ENCODE results near the gene KIF4A.

The KIF4A gene

DNA sequence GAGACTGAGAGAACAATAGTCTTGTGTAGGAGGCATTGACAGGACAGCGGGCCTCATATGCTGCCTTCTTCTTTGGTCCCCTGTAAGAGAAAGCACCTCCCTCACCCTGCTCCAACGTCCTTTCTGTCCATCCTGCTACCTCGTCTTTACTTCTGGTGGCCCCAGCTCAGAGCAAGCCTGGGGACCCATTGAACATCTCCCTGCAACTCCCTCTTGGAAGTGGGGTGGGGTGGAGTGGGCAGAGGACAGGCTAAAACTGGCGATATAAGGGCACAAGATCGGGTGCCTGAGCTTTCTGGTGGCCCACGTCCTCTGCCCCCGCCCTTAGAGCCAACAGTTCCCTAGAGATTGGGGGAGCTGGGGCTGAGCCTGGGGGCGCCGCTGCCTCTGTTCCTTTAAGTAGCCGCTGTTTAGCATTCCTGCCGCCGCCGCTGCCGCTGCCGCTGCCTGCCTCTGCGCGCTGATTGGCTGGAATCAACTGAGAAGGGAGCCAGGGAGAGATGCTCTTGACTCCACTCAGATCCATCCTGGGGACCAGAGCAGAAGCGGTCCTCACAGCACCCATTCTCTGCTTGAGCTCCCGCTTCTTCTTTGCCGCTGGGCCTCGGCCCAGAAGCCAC lies 154.5 kb downstream of the KIF4A start, which contains the start of gene DLG3:
Gene DLG3, plus strand, starts transcription at position 510 of the 620 bp plus-strand sequence. CDS start 367 bp downstream, outside the sequence.
- Histone ChIP-seq H2AFZ (ENCODE audit: low read length) (no peak within 1 kb of the TSS), H3F3A (ENCODE audit: insufficient read depth, low read length) (no peaks in the 10 kb centered on the region), H3K4me1 (ENCODE audit: low read length) (peaks cover under 1% of the 10 kb centered on the region; the same call in 1 of the 2 replicates), H3K9me2 (replicated peaks; ENCODE audit: insufficient read depth, low read length) (no peaks in the 10 kb centered on the region), H3K4me2 (ENCODE audit: low read depth, low read length) (peak within 1 kb of the TSS; percentile 49; the same call in 1 of the 2 replicates), H4K20me1 (ENCODE audit: insufficient read depth, low read length) (no peaks in the 10 kb centered on the region), H3K27ac (ENCODE audit: low read length) (no peak within 1 kb of the TSS), H3K27me3 (replicated peaks; ENCODE audit: insufficient read depth, low read length) (no peaks in the 10 kb centered on the region), H3K9me3 (replicated peaks; ENCODE audit: insufficient read depth, low read length) (no peaks in the 10 kb centered on the region), H3K4me3 (ENCODE audit: low read length) (peak within 1 kb of the TSS; percentile 44), H3K79me2 (ENCODE audit: low read length) (no peaks in the 10 kb centered on the region), H3K9ac (ENCODE audit: low read length) (peak within 1 kb of the TSS; percentile 16; the same call in 1 of the 2 replicates), H3K36me3 (replicated peaks; ENCODE audit: insufficient read depth, low read length) (no peaks in the 10 kb centered on the region)
- no peak for DNase-seq
- TF ChIP-seq EZH2 (optimal IDR thresholded peaks at IDR 0.05; ENCODE audit: low read depth, low read length) = no peak
- TF ChIP-seq, protein P1, sequence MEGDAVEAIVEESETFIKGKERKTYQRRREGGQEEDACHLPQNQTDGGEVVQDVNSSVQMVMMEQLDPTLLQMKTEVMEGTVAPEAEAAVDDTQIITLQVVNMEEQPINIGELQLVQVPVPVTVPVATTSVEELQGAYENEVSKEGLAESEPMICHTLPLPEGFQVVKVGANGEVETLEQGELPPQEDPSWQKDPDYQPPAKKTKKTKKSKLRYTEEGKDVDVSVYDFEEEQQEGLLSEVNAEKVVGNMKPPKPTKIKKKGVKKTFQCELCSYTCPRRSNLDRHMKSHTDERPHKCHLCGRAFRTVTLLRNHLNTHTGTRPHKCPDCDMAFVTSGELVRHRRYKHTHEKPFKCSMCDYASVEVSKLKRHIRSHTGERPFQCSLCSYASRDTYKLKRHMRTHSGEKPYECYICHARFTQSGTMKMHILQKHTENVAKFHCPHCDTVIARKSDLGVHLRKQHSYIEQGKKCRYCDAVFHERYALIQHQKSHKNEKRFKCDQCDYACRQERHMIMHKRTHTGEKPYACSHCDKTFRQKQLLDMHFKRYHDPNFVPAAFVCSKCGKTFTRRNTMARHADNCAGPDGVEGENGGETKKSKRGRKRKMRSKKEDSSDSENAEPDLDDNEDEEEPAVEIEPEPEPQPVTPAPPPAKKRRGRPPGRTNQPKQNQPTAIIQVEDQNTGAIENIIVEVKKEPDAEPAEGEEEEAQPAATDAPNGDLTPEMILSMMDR (IDR thresholded peaks at IDR 0.05; ENCODE audit: low read length) = no peak
- TF ChIP-seq EZH2phosphoT487 (IDR thresholded peaks at IDR 0.05; ENCODE audit: low read length) = no peak

DNA sequence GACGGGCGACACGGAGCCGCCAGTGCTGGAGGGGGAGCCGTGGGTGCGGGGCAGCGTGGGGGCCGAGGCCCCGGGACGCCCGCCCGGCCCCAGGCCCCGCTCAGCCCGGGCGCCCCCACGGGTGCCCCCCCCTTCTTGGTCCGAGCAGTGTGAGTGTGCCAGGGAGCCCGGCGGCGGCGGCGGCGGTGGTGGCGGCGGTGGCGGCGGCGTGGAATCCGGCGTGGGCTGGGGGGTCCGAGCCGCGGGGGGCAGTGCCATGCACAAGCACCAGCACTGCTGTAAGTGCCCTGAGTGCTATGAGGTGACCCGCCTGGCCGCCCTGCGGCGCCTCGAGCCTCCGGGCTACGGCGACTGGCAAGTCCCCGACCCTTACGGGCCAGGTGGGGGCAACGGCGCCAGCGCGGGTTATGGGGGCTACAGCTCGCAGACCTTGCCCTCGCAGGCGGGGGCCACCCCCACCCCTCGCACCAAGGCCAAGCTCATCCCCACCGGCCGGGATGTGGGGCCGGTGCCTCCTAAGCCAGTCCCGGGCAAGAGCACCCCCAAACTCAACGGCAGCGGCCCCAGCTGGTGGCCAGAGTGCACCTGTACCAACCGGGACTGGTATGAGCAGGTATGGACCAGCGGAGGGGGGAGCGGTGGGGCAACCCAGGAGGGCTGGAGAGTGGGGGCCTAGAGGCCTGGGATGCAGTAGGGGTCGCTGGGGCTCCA lies 155.2 kb downstream of the KIF4A start:
- Histone ChIP-seq H2AFZ (ENCODE audit: low read length) (no peak overlapping the region), H3K9ac (ENCODE audit: low read length) (peak overlapping the region; percentile 16; the same call in 1 of the 2 replicates), H3K4me1 (ENCODE audit: low read length) (no peaks in the 10 kb centered on the region), H3K4me3 (ENCODE audit: low read length) (peak overlapping the region; percentile 44), H3K9me3 (replicated peaks; ENCODE audit: insufficient read depth, low read length) (no peaks in the 10 kb centered on the region), H3K9me2 (replicated peaks; ENCODE audit: insufficient read depth, low read length) (no peaks in the 10 kb centered on the region), H3F3A (ENCODE audit: insufficient read depth, low read length) (no peaks in the 10 kb centered on the region), H3K4me2 (ENCODE audit: low read depth, low read length) (peak overlapping the region; percentile 49; the same call in 1 of the 2 replicates), H4K20me1 (ENCODE audit: insufficient read depth, low read length) (no peaks in the 10 kb centered on the region), H3K27me3 (replicated peaks; ENCODE audit: insufficient read depth, low read length) (no peaks in the 10 kb centered on the region), H3K27ac (ENCODE audit: low read length) (no peak overlapping the region), H3K79me2 (ENCODE audit: low read length) (no peaks in the 10 kb centered on the region), H3K36me3 (replicated peaks; ENCODE audit: insufficient read depth, low read length) (no peaks in the 10 kb centered on the region)
- TF ChIP-seq, protein P1 (IDR thresholded peaks at IDR 0.05; ENCODE audit: low read length) = peak; percentile 17; the same call in 1 of the 2 replicates
- TF ChIP-seq EZH2 (optimal IDR thresholded peaks at IDR 0.05; ENCODE audit: low read depth, low read length) = no peak
- no peak for DNase-seq

DNA sequence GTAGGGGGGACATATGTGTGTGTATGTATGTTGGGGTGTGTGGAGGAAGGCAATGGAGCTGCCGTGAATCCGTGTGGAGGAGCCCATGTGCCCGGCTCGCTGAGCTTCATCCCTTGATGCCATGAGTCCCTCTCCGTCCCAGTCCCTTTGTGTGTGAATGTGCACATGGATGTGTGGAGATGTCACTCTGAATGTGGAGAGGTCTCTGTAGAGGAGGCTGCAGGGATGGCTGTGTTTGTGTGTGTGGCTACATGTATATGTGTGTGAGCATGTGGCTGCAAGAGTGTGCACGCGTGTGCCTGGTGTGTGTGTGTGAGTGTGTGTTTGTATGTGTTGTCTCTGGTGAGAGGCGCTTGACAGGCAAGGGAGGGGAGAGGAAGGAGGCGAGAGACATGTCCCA lies 156.0 kb downstream of the KIF4A start:
- DNase-seq = no peak

More for the DNA sequence above, 156.0 kb downstream of the KIF4A start:
- no peak overlapping the region for H2AFZ ChIP-seq (ENCODE audit: low read length)
- H3K4me1 ChIP-seq (ENCODE audit: low read length) = no peaks in the 10 kb centered on the region
- no peaks in the 10 kb centered on the region for H3K27me3 ChIP-seq (replicated peaks; ENCODE audit: insufficient read depth, low read length)
- TF ChIP-seq, protein P1 (IDR thresholded peaks at IDR 0.05; ENCODE audit: low read length) = no peak
- no peak for TF ChIP-seq EZH2phosphoT487 (IDR thresholded peaks at IDR 0.05; ENCODE audit: low read length)
- no peak for TF ChIP-seq EZH2 (optimal IDR thresholded peaks at IDR 0.05; ENCODE audit: low read depth, low read length)
- no peaks in the 10 kb centered on the region for H3K9me3 ChIP-seq (replicated peaks; ENCODE audit: insufficient read depth, low read length)
- no peaks in the 10 kb centered on the region for H3K9me2 ChIP-seq (replicated peaks; ENCODE audit: insufficient read depth, low read length)
- no peak overlapping the region for H3K4me3 ChIP-seq (ENCODE audit: low read length)
- H3F3A ChIP-seq (ENCODE audit: insufficient read depth, low read length) = no peaks in the 10 kb centered on the region
- no peaks in the 10 kb centered on the region for H3K36me3 ChIP-seq (replicated peaks; ENCODE audit: insufficient read depth, low read length)
- H3K9ac ChIP-seq (ENCODE audit: low read length) = no peak overlapping the region
- no peak overlapping the region for H3K27ac ChIP-seq (ENCODE audit: low read length)
- H3K4me2 ChIP-seq (ENCODE audit: low read depth, low read length) = no peak overlapping the region
- no peaks in the 10 kb centered on the region for H3K79me2 ChIP-seq (ENCODE audit: low read length)
- no peaks in the 10 kb centered on the region for H4K20me1 ChIP-seq (ENCODE audit: insufficient read depth, low read length)

Measured in MM.1S (cell line).